OCI-LY7 (cell line): ENCODE data around the gene MBD1. TPM values are rescaled to one million over a fixed set of nuclear protein-coding genes. Genes with fewer than 3 reads are reported as not detected.
"Not testable (repeated sequence)": the region's sequence is repeated elsewhere in the genome, so short reads cannot be mapped to it uniquely, and the experiment has no call there.

Experiments
- BruUV-seq: library from RNA; stranded (reverse); fragments of 400-500 nt; replicated peaks from 2 replicates; lab custom pipeline; 2021; lab: Mats Ljungman, UMichigan
- CTCF ChIA-PET: fragments of 300-600 bp; sonication (Branson Sonifier 250); formaldehyde crosslinking; loops from one replicate; lab custom pipeline; 2022; ENCODE audit warnings: antibody characterized with exemption; ENCODE audit not compliant: unreplicated experiment; lab: Charles Lee
- POLR2A ChIA-PET: fragments of 300-600 bp; sonication (Branson Sonifier 250); formaldehyde crosslinking; loops from one replicate; lab custom pipeline; 2022; ENCODE audit warnings: antibody characterized with exemption; lab: Charles Lee
- DNase-seq: peaks from one replicate; pipeline ENCODE4 v3.0.0-alpha.2; 2015; ENCODE audit warnings: low spot score
- H2AFZ ChIP-seq: fragments of 200-600 bp; sonication (generic), shearing (Covaris generic); 2 replicates; pipeline ENCODE4 v1.6.1; 2014; ENCODE audit warnings: mild to moderate bottlenecking, antibody characterized with exemption, low read length, moderate library complexity
- H3K27ac ChIP-seq: fragments of 200-600 bp; sonication (generic); 2 replicates; pipeline ENCODE4 v1.5.1; 2014; ENCODE audit warnings: mixed run types, low read depth, mild to moderate bottlenecking, moderate library complexity, low read length, inconsistent platforms; ENCODE audit not compliant: poor library complexity, severe bottlenecking
- H3K36me3 ChIP-seq: fragments of 200-600 bp; sonication (generic); 2 replicates; pipeline ENCODE4 v1.6.1; 2014; ENCODE audit warnings: mild to moderate bottlenecking, antibody characterized with exemption, low read length, moderate library complexity, mixed read lengths; ENCODE audit not compliant: insufficient read depth
- H3K4me1 ChIP-seq: fragments of 200-600 bp; sonication (generic); 2 replicates; pipeline ENCODE4 v1.5.1; 2014; ENCODE audit warnings: mild to moderate bottlenecking, low read length; ENCODE audit not compliant: insufficient read depth, poor library complexity, severe bottlenecking
- H3K4me2 ChIP-seq: fragments of 200-600 bp; sonication (generic); 2 replicates; pipeline ENCODE4 v1.6.1; 2014; ENCODE audit warnings: mild to moderate bottlenecking, low read length
- H3K4me3 ChIP-seq: fragments of 200-600 bp; sonication (generic); 2 replicates; pipeline ENCODE4 v1.5.1; 2014; ENCODE audit warnings: mild to moderate bottlenecking, low read depth, low read length; ENCODE audit not compliant: poor library complexity, severe bottlenecking
- H3K79me2 ChIP-seq: fragments of 200-600 bp; sonication (generic); 2 replicates; pipeline ENCODE4 v1.6.1; 2016; ENCODE audit warnings: low read depth, mild to moderate bottlenecking, low read length, moderate library complexity, mixed read lengths; ENCODE audit not compliant: insufficient read depth
- H3K9me2 ChIP-seq: fragments of 200-600 bp; sonication (generic); 2 replicates; pipeline ENCODE4 v1.6.1; 2016; ENCODE audit warnings: mild to moderate bottlenecking, low read length, mixed read lengths; ENCODE audit not compliant: insufficient read depth
- H3K9me3 ChIP-seq: fragments of 200-600 bp; sonication (generic); 2 replicates; pipeline ENCODE4 v1.6.1; 2014; ENCODE audit warnings: mild to moderate bottlenecking, mixed run types, low read length, mixed read lengths
- H4K20me1 ChIP-seq: fragments of 200-600 bp; sonication (generic); 2 replicates; pipeline ENCODE4 v1.6.1; 2014; ENCODE audit warnings: mild to moderate bottlenecking, antibody characterized with exemption, low read length, moderate library complexity, mixed read lengths; ENCODE audit not compliant: insufficient read depth
- EZH2phosphoT487 ChIP-seq: fragments of 200-600 bp; sonication (generic); IDR thresholded peaks from 2 replicates; pipeline ENCODE4 v1.6.1; 2018; ENCODE audit warnings: low read depth, borderline replicate concordance, mild to moderate bottlenecking, mixed run types, antibody characterized with exemption, low read length, moderate library complexity, mixed read lengths
- intact Hi-C: fragments of 100-400 bp; cut with micrococcal nuclease; formaldehyde crosslinking; loops from one replicate; pipeline ENCODE4 v1.10.0; 2022; ENCODE audit not compliant: unreplicated experiment
- total RNA-seq, 2 experiments: library from RNA; depleted of rRNA in 1 of 2; stranded (reverse); fragments of >200 nt in 1 of 2; shearing (Covaris generic) in 1 of 2; gene quantifications; 2 replicates each; pipeline ENCODE4 v1.2.3, GENCODE V29; 2014 to 2022
- TF ChIP-seq, protein P1 (sequence below): fragments of 200-600 bp; sonication (generic); conservative IDR thresholded peaks from 2 replicates; pipeline ENCODE4 v1.5.1; 2014; ENCODE audit warnings: mild to moderate bottlenecking, antibody characterized with exemption, low read length, moderate library complexity, mixed read lengths

Gene MBD1
- total RNA-seq, 2 experiments from 2014 or later = 42.2 to 47.3 TPM

DNA sequence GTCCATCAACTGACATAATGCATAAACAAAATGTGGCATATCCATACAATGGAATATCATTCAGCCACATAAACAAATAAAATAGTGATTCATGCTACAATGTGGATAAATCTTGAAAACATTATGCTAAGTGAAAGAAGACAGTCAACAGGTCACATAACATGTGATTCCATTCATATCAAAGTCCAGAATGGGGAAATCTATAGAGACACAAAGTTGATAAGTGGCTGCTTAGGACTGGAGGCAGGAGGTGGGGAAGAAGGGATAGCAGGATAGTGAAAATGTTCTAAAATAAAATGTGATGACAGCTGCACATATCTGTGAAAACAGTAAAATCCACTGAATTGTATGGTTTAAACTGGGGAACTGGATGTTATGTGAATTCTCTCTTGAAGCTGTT, 33.8 kb downstream of the MBD1 start:
- ChIA-PET CTCF (no interaction called here), POLR2A (interaction anchor here (0.7 kb wide), 1 partner anchor 228 kb away, joined by 8 read pairs; no protein-coding TSS in a partner anchor)
- H3K79me2 ChIP-seq = no peaks in the 10 kb centered on the region
- no peaks in the 10 kb centered on the region for H4K20me1 ChIP-seq
- no peaks in the 10 kb centered on the region for H3K4me1 ChIP-seq
- no peak overlapping the region for H3K4me2 ChIP-seq
- no peaks in the 10 kb centered on the region for H3K9me2 ChIP-seq
- no peak overlapping the region for H2AFZ ChIP-seq
- DNase-seq = no peak
- no peaks in the 10 kb centered on the region for H3K36me3 ChIP-seq
- H3K9me3 ChIP-seq = no peaks in the 10 kb centered on the region
- TF ChIP-seq EZH2phosphoT487 = no peak
- TF ChIP-seq, protein P1, sequence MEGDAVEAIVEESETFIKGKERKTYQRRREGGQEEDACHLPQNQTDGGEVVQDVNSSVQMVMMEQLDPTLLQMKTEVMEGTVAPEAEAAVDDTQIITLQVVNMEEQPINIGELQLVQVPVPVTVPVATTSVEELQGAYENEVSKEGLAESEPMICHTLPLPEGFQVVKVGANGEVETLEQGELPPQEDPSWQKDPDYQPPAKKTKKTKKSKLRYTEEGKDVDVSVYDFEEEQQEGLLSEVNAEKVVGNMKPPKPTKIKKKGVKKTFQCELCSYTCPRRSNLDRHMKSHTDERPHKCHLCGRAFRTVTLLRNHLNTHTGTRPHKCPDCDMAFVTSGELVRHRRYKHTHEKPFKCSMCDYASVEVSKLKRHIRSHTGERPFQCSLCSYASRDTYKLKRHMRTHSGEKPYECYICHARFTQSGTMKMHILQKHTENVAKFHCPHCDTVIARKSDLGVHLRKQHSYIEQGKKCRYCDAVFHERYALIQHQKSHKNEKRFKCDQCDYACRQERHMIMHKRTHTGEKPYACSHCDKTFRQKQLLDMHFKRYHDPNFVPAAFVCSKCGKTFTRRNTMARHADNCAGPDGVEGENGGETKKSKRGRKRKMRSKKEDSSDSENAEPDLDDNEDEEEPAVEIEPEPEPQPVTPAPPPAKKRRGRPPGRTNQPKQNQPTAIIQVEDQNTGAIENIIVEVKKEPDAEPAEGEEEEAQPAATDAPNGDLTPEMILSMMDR = no peak
- intact Hi-C loops = no loop called here
- H3K27ac ChIP-seq = no peak overlapping the region
- no peak overlapping the region for H3K4me3 ChIP-seq
- no TSS peak for BruUV-seq

DNA sequence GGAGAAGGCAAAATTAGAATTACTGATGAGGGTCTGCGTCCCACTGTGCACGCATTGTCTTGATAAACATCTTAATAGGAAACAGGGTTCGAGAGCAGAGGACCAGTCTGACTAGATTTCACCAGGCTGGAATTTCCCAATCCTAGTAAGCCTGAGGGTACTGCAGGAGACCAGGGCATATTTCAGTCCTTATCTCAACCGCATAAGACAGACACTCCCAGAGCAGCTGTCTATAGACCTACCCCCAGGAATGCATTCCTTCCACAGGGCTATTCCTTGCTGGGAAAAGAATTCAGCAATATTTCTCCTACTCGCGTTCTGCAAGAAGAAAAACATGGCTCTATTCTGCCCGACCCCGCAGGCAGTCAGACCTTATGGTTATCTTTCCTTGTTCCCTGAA, 39.6 kb downstream of the MBD1 start:
- H3K4me2 ChIP-seq, H3K9me3 ChIP-seq, H4K20me1 ChIP-seq, POLR2A ChIA-PET, DNase-seq, H3K9me2 ChIP-seq, H2AFZ ChIP-seq, intact Hi-C loops, CTCF ChIA-PET, H3K4me1 ChIP-seq, H3K36me3 ChIP-seq, H3K79me2 ChIP-seq, H3K27ac ChIP-seq, H3K4me3 ChIP-seq, BruUV-seq: not testable (repeated sequence)

DNA sequence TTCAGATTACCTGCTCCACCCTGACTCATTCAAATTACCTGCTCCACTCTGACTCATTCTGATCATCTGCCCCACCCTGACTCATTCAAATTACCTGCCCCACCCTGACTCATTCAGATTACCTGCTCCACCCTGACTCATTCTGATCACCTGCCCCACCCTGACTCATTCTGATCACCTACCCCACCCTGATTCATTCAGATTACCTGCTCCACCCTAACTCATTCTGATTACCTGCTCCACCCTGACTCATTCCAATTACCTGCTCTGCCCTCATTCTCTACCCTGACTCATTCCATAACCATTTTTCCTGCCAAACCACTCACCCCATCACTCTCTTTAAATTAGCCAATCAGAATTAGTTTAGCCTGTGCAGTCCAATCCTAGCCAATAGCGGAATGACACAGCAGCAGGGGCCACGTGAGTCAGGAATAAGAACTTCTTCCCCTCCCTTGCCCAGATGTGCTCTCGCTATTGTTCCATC, 41.2 kb downstream of the MBD1 start:
- H3K4me2 ChIP-seq = no peak overlapping the region
- POLR2A ChIA-PET = no interaction called here
- no peaks in the 10 kb centered on the region for H3K36me3 ChIP-seq
- no peaks in the 10 kb centered on the region for H3K9me2 ChIP-seq
- no peaks in the 10 kb centered on the region for H3K79me2 ChIP-seq
- TF ChIP-seq, protein P1 = no peak
- no peak for TF ChIP-seq EZH2phosphoT487
- no peak overlapping the region for H3K27ac ChIP-seq
- no TSS peak for BruUV-seq
- DNase-seq = no peak
- H3K4me1 ChIP-seq = no peaks in the 10 kb centered on the region
- no peak overlapping the region for H3K4me3 ChIP-seq
- CTCF ChIA-PET = no interaction called here
- no peaks in the 10 kb centered on the region for H3K9me3 ChIP-seq
- no peak overlapping the region for H2AFZ ChIP-seq
- intact Hi-C loops = no loop called here
- no peaks in the 10 kb centered on the region for H4K20me1 ChIP-seq
